ENCODE measurements around the gene PHACTR3.

GRCh38 chr20:59579404-59580145 lies 24.8 kb upstream of the PHACTR3 start:
- TF ChIP-seq CTCF (IDR thresholded peaks at IDR 0.05), result no peak
- TF ChIP-seq EP300 (IDR thresholded peaks at IDR 0.05), result no peak
- no peak for TF ChIP-seq POLR2A (IDR thresholded peaks at IDR 0.05)

Data from tibial nerve (tissue), 4 donors.